IMR-90 (cell line): Measurements from ENCODE around the gene TRPM4.

ENCODE experiments used
- POLR2A ChIP-seq: IDR thresholded peaks from 2 replicates; pipeline ENCODE4 v1.6.1; 2012; ENCODE audit warnings: mild to moderate bottlenecking, low read depth, low read length
- RCOR1 ChIP-seq: IDR thresholded peaks from 2 replicates; pipeline ENCODE4 v1.6.1; 2012; ENCODE audit warnings: mild to moderate bottlenecking, low read length, improper control_type of control experiment; ENCODE audit not compliant: insufficient replicate concordance
- TF ChIP-seq, protein P1 (sequence below): conservative IDR thresholded peaks from 2 replicates; pipeline ENCODE4 v1.5.1; 2012; ENCODE audit warnings: mild to moderate bottlenecking, low read depth, low read length, improper control_type of control experiment

DNA sequence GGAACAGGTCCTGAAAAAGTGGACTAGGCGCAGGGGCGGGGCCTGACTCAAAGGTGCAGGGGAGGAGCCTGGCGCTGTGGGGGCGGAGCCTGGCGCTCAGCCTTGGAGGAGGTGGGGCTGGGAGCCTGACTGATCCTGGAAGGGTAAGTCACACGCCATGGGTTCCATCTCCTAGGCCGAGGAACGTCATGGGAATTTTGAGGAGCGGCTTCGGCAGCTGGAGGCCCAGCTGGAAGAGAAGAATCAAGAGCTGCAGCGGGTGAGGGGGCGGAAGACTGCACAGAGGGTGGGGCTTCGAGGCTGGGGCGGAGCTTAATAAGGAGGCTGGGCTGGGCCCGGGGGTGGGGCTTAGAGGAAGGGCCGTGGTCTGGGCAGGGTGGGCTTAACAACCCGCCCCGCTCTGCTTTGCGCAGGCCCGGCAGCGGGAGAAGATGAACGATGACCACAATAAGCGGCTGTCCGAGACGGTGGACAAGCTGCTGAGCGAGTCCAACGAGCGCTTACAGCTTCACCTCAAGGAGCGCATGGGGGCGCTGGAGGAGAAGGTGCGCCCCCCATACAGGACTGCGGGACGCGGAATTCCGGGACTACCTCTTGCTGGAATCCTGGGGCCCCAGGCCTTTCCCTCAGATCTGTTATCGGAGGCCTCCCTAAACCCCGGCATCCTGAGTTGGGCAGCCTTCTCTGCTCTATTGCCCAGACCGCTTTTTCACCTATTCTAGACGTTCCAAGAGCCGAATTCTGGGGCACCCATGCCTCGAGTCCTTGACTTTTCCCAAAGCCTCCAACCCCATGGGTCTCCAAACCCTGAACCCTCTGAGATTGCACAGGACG is 23.8 kb upstream of the TRPM4 start:
- TF ChIP-seq, protein P1, sequence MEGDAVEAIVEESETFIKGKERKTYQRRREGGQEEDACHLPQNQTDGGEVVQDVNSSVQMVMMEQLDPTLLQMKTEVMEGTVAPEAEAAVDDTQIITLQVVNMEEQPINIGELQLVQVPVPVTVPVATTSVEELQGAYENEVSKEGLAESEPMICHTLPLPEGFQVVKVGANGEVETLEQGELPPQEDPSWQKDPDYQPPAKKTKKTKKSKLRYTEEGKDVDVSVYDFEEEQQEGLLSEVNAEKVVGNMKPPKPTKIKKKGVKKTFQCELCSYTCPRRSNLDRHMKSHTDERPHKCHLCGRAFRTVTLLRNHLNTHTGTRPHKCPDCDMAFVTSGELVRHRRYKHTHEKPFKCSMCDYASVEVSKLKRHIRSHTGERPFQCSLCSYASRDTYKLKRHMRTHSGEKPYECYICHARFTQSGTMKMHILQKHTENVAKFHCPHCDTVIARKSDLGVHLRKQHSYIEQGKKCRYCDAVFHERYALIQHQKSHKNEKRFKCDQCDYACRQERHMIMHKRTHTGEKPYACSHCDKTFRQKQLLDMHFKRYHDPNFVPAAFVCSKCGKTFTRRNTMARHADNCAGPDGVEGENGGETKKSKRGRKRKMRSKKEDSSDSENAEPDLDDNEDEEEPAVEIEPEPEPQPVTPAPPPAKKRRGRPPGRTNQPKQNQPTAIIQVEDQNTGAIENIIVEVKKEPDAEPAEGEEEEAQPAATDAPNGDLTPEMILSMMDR, result no peak
- TF ChIP-seq POLR2A (no peak), RCOR1 (no peak)
